WTC11 (cell line): ENCODE measurements around the gene MIPEP. TPM values are rescaled to one million over a fixed set of nuclear protein-coding genes. Genes with fewer than 3 reads are reported as not detected.

Experiments
- ATAC-seq: fragments of 200-7000 bp; cut with Tn5 transposase; 2 replicates; pipeline ENCODE4 v1.10.0; 2021; ENCODE audit warnings: mild to moderate bottlenecking, moderate library complexity
- CTCF ChIA-PET: fragments of 300-600 bp; sonication (Branson Sonifier 250); formaldehyde crosslinking; loops from one replicate; lab custom pipeline; 2021; ENCODE audit warnings: antibody characterized with exemption; lab: Charles Lee
- POLR2A ChIA-PET: fragments of 350-600 bp; sonication (Branson Sonifier 250); formaldehyde crosslinking; loops from one replicate; lab custom pipeline; 2021; ENCODE audit warnings: antibody characterized with exemption; lab: Charles Lee
- DNase-seq: peaks from one replicate; pipeline ENCODE4 v3.0.0; 2021; ENCODE audit warnings: low spot score
- H3K27ac Mint-ChIP-seq: 2 replicates; pipeline ENCODE4 v1.8.0; 2021; ENCODE audit warnings: mixed read lengths
- H3K27me3 Mint-ChIP-seq: 2 replicates; pipeline ENCODE4 v1.8.0; 2021; ENCODE audit warnings: low read depth, mild to moderate bottlenecking, moderate library complexity, mixed read lengths
- H3K36me3 Mint-ChIP-seq: 2 replicates; pipeline ENCODE4 v1.8.0; 2021; ENCODE audit warnings: mixed read lengths
- H3K4me1 Mint-ChIP-seq: 2 replicates; pipeline ENCODE4 v1.8.0; 2022; ENCODE audit warnings: mixed read lengths
- H3K4me3 Mint-ChIP-seq: 2 replicates; pipeline ENCODE4 v1.8.0; 2021; ENCODE audit warnings: mild to moderate bottlenecking, moderate library complexity, mixed read lengths
- H3K9me3 Mint-ChIP-seq: 2 replicates; pipeline ENCODE4 v1.8.0; 2021; ENCODE audit warnings: mixed read lengths
- GTF2I ChIP-seq: fragments of 250-450 bp; sonication (Bioruptor Pico); conservative IDR thresholded peaks from 2 replicates; pipeline ENCODE4 v1.4.0; 2021; ENCODE audit warnings: mild to moderate bottlenecking
- JAZF1 ChIP-seq: fragments of 250-450 bp; sonication (Bioruptor Pico); IDR thresholded peaks from 2 replicates; pipeline ENCODE4 v1.9.0; 2021; ENCODE audit warnings: moderate library complexity, mild to moderate bottlenecking, inconsistent platforms
- NFATC4 ChIP-seq: fragments of 250-450 bp; sonication (Bioruptor Pico); IDR thresholded peaks from 2 replicates; pipeline ENCODE4 v1.9.0; 2021; ENCODE audit warnings: mild to moderate bottlenecking
- NFYB ChIP-seq: sonication (generic); formaldehyde crosslinking; conservative IDR thresholded peaks from 2 replicates; pipeline ENCODE4 v1.8.0; 2022; ENCODE audit warnings: low read depth, missing genetic modification reagents
- NR3C1 ChIP-seq: sonication (generic); formaldehyde crosslinking; conservative IDR thresholded peaks from 2 replicates; pipeline ENCODE4 v1.8.1; 2023; ENCODE audit warnings: low read depth, mild to moderate bottlenecking, missing genetic modification reagents
- PRRX2 ChIP-seq: fragments of 250-450 bp; sonication (Bioruptor Pico); IDR thresholded peaks from 2 replicates; pipeline ENCODE4 v1.8.0; 2021; ENCODE audit warnings: mild to moderate bottlenecking
- total RNA-seq: library from RNA; stranded (reverse); gene quantifications from 3 replicates; pipeline ENCODE4 v1.2.3, GENCODE V29; 2021
- TF ChIP-seq, protein P1 (sequence below): sonication (generic); formaldehyde crosslinking; IDR thresholded peaks from 2 replicates; pipeline ENCODE4 v1.8.1; 2022; ENCODE audit warnings: mild to moderate bottlenecking, moderate library complexity, missing genetic modification reagents
- TF ChIP-seq, protein P2 (sequence below): fragments of 250-450 bp; sonication (Bioruptor Pico); conservative IDR thresholded peaks from 2 replicates; pipeline ENCODE4 v1.9.0; 2021; ENCODE audit warnings: mild to moderate bottlenecking
- TF ChIP-seq, protein P3 (sequence below): fragments of 250-450 bp; sonication (Bioruptor Pico); IDR thresholded peaks from 2 replicates; pipeline ENCODE4 v1.9.0; 2021; ENCODE audit warnings: moderate library complexity, mild to moderate bottlenecking, inconsistent platforms, borderline replicate concordance
- TF ChIP-seq, protein P4 (sequence below): sonication (generic); formaldehyde crosslinking; IDR thresholded peaks from 2 replicates; pipeline ENCODE4 v1.8.1; 2022; ENCODE audit warnings: low read depth, mild to moderate bottlenecking, moderate library complexity, missing genetic modification reagents, borderline replicate concordance
- TF ChIP-seq, protein P5 (sequence below): fragments of 200-600 bp; IDR thresholded peaks from 2 replicates; pipeline ENCODE4 v1.8.0; 2022; ENCODE audit warnings: antibody characterized with exemption
- TF ChIP-seq, protein P6 (sequence below): sonication (generic); formaldehyde crosslinking; IDR thresholded peaks from 2 replicates; pipeline ENCODE4 v1.8.0; 2022; ENCODE audit warnings: mild to moderate bottlenecking, missing genetic modification reagents
- TF ChIP-seq, protein P7 (sequence below): sonication (generic); formaldehyde crosslinking; IDR thresholded peaks from 2 replicates; pipeline ENCODE4 v1.8.0; 2023; ENCODE audit warnings: missing genetic modification reagents, mild to moderate bottlenecking, borderline replicate concordance
- TF ChIP-seq, protein P8 (sequence below): sonication (generic); formaldehyde crosslinking; IDR thresholded peaks from 2 replicates; pipeline ENCODE4 v1.8.1; 2023; ENCODE audit warnings: mild to moderate bottlenecking, missing genetic modification reagents, borderline replicate concordance

MIPEP gene
- total RNA-seq, 1 experiment from 2014 or later: 30.5 TPM

DNA sequence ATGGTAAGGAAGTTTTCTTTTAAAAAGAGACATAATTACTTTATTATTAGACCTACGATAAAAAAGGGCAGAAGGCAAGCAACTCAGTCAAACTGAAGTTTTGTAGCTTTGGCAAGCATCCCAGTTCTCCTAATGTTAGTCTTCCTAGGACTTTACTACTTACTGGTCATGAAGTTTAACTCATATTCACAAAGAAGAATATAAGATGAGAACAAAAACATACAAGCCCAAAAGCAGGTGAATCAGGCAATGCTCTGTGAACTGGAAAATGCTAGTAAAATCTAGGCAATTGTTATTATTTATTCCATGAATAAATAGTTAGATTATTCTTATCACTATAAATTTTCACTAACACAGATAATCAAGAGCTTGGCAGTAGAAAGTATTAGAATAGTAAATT lies 85.0 kb downstream of the MIPEP start (continued):
- TF ChIP-seq, protein P1, sequence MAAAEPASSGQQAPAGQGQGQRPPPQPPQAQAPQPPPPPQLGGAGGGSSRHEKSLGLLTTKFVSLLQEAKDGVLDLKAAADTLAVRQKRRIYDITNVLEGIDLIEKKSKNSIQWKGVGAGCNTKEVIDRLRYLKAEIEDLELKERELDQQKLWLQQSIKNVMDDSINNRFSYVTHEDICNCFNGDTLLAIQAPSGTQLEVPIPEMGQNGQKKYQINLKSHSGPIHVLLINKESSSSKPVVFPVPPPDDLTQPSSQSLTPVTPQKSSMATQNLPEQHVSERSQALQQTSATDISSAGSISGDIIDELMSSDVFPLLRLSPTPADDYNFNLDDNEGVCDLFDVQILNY: no peak
- TF ChIP-seq PRRX2 (CRISPR knock-in tag): no peak

DNA sequence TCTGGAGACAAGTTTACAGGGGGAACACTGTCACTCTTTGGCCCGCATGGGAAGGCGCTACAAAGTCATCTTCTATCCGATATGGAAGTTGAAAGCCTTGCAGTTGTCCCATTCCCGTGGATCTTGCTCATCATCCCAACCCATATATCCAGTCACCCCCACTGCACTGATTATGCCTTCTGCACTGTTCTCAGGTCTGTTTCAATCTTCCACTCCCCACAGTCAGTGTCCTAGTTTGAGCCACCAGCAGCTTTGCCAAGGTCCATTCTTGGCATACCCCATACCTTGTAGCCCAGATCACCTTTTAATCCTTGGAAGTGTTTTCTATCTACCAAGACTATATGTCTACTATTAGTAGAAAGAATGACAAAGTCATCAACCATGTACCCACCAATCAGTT lies 88.1 kb downstream of the MIPEP start:
- H3K27ac Mint-ChIP-seq: no peak overlapping the region
- DNase-seq: no peak
- ChIA-PET POLR2A (no interaction called here), CTCF (no interaction called here)
- H3K36me3 Mint-ChIP-seq: peaks cover 39% of the 10 kb centered on the region
- no peak overlapping the region for H3K4me3 Mint-ChIP-seq
- no peak for ATAC-seq
- TF ChIP-seq, protein P2, sequence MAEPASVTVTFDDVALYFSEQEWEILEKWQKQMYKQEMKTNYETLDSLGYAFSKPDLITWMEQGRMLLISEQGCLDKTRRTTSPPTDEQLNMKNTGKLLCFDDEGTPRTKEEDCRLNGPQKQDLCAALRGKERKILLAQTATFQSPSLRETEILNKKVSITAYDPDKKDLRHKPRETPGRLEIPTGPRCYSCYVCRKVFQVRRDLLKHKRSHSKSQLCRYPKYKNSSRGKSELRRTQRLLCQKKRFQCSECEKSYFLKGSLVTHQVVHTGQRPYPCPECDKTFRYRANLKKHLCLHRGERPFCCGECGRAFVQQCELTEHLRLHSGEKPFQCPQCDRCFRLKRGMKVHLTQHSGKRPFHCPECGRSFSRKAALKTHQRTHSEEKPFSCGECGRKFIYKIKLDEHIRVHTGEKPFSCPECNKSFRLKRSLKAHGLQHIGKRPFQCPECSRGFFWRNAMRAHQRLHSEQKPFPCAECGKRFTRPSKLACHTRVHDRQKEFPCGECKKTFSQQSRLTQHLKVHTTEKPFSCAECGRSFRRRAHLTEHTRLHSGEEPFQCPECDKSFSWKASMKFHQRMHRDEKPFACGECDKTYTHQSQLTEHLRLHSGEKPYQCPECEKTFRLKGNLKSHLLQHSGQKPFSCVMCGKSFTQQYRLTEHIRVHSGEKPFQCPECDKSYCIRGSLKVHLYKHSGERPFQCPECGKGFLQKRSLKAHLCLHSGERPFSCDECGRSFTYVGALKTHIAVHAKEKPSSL (CRISPR knock-in tag): no peak
- TF ChIP-seq, protein P3, sequence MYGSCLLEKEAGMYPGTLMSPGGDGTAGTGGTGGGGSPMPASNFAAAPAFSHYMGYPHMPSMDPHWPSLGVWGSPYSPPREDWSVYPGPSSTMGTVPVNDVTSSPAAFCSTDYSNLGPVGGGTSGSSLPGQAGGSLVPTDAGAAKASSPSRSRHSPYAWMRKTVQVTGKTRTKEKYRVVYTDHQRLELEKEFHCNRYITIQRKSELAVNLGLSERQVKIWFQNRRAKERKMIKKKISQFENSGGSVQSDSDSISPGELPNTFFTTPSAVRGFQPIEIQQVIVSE: no peak
- TF ChIP-seq, protein P4, sequence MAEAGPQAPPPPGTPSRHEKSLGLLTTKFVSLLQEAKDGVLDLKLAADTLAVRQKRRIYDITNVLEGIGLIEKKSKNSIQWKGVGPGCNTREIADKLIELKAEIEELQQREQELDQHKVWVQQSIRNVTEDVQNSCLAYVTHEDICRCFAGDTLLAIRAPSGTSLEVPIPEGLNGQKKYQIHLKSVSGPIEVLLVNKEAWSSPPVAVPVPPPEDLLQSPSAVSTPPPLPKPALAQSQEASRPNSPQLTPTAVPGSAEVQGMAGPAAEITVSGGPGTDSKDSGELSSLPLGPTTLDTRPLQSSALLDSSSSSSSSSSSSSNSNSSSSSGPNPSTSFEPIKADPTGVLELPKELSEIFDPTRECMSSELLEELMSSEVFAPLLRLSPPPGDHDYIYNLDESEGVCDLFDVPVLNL (CRISPR knock-in tag): no peak
- TF ChIP-seq, protein P5, sequence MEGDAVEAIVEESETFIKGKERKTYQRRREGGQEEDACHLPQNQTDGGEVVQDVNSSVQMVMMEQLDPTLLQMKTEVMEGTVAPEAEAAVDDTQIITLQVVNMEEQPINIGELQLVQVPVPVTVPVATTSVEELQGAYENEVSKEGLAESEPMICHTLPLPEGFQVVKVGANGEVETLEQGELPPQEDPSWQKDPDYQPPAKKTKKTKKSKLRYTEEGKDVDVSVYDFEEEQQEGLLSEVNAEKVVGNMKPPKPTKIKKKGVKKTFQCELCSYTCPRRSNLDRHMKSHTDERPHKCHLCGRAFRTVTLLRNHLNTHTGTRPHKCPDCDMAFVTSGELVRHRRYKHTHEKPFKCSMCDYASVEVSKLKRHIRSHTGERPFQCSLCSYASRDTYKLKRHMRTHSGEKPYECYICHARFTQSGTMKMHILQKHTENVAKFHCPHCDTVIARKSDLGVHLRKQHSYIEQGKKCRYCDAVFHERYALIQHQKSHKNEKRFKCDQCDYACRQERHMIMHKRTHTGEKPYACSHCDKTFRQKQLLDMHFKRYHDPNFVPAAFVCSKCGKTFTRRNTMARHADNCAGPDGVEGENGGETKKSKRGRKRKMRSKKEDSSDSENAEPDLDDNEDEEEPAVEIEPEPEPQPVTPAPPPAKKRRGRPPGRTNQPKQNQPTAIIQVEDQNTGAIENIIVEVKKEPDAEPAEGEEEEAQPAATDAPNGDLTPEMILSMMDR: no peak
- TF ChIP-seq, all 79 proteins: peak for 0
- H3K27me3 Mint-ChIP-seq: no peaks in the 10 kb centered on the region; the same call in 1 of the 2 replicates
- H3K4me1 Mint-ChIP-seq: no peaks in the 10 kb centered on the region
- H3K9me3 Mint-ChIP-seq: peaks cover 32% of the 10 kb centered on the region

DNA sequence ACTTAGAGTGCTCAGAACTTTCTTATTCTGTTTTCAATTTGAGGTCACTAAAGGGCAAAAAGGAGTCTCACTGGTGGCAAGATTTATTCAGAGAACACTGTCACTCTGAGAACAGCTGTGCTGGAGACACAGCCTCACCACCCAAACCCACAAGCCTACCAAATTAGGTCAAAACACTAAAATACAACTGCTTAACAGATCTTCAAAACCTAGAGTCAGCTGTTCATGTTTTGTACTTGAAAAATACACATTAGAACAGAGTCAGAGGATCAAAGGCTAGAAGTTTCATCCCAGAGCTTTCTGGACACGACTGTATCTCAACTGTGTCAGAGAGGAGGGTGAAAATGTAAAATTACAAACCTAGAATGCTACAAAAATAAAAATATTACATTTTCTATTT lies 89.3 kb downstream of the MIPEP start:
- POLR2A ChIA-PET: no interaction called here
- Mint-ChIP-seq H3K27me3 (no peaks in the 10 kb centered on the region; the same call in 1 of the 2 replicates), H3K9me3 (peaks cover 32% of the 10 kb centered on the region), H3K27ac (no peak overlapping the region), H3K36me3 (peaks cover 41% of the 10 kb centered on the region), H3K4me3 (no peak overlapping the region), H3K4me1 (peaks cover 5% of the 10 kb centered on the region)
- CTCF ChIA-PET: no interaction called here
- DNase-seq: no peak
- no peak for ATAC-seq
- TF ChIP-seq, protein P6, sequence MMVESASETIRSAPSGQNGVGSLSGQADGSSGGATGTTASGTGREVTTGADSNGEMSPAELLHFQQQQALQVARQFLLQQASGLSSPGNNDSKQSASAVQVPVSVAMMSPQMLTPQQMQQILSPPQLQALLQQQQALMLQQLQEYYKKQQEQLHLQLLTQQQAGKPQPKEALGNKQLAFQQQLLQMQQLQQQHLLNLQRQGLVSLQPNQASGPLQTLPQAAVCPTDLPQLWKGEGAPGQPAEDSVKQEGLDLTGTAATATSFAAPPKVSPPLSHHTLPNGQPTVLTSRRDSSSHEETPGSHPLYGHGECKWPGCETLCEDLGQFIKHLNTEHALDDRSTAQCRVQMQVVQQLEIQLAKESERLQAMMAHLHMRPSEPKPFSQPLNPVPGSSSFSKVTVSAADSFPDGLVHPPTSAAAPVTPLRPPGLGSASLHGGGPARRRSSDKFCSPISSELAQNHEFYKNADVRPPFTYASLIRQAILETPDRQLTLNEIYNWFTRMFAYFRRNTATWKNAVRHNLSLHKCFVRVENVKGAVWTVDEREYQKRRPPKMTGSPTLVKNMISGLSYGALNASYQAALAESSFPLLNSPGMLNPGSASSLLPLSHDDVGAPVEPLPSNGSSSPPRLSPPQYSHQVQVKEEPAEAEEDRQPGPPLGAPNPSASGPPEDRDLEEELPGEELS (CRISPR knock-in tag): no peak
- TF ChIP-seq JAZF1 (CRISPR knock-in tag) (no peak), NFYB (CRISPR knock-in tag) (no peak), NR3C1 (CRISPR knock-in tag) (no peak), NFATC4 (CRISPR knock-in tag) (no peak), GTF2I (CRISPR knock-in tag) (no peak)
- TF ChIP-seq, protein P7, sequence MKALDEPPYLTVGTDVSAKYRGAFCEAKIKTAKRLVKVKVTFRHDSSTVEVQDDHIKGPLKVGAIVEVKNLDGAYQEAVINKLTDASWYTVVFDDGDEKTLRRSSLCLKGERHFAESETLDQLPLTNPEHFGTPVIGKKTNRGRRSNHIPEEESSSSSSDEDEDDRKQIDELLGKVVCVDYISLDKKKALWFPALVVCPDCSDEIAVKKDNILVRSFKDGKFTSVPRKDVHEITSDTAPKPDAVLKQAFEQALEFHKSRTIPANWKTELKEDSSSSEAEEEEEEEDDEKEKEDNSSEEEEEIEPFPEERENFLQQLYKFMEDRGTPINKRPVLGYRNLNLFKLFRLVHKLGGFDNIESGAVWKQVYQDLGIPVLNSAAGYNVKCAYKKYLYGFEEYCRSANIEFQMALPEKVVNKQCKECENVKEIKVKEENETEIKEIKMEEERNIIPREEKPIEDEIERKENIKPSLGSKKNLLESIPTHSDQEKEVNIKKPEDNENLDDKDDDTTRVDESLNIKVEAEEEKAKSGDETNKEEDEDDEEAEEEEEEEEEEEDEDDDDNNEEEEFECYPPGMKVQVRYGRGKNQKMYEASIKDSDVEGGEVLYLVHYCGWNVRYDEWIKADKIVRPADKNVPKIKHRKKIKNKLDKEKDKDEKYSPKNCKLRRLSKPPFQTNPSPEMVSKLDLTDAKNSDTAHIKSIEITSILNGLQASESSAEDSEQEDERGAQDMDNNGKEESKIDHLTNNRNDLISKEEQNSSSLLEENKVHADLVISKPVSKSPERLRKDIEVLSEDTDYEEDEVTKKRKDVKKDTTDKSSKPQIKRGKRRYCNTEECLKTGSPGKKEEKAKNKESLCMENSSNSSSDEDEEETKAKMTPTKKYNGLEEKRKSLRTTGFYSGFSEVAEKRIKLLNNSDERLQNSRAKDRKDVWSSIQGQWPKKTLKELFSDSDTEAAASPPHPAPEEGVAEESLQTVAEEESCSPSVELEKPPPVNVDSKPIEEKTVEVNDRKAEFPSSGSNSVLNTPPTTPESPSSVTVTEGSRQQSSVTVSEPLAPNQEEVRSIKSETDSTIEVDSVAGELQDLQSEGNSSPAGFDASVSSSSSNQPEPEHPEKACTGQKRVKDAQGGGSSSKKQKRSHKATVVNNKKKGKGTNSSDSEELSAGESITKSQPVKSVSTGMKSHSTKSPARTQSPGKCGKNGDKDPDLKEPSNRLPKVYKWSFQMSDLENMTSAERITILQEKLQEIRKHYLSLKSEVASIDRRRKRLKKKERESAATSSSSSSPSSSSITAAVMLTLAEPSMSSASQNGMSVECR (CRISPR knock-in tag): no peak
- TF ChIP-seq, protein P8, sequence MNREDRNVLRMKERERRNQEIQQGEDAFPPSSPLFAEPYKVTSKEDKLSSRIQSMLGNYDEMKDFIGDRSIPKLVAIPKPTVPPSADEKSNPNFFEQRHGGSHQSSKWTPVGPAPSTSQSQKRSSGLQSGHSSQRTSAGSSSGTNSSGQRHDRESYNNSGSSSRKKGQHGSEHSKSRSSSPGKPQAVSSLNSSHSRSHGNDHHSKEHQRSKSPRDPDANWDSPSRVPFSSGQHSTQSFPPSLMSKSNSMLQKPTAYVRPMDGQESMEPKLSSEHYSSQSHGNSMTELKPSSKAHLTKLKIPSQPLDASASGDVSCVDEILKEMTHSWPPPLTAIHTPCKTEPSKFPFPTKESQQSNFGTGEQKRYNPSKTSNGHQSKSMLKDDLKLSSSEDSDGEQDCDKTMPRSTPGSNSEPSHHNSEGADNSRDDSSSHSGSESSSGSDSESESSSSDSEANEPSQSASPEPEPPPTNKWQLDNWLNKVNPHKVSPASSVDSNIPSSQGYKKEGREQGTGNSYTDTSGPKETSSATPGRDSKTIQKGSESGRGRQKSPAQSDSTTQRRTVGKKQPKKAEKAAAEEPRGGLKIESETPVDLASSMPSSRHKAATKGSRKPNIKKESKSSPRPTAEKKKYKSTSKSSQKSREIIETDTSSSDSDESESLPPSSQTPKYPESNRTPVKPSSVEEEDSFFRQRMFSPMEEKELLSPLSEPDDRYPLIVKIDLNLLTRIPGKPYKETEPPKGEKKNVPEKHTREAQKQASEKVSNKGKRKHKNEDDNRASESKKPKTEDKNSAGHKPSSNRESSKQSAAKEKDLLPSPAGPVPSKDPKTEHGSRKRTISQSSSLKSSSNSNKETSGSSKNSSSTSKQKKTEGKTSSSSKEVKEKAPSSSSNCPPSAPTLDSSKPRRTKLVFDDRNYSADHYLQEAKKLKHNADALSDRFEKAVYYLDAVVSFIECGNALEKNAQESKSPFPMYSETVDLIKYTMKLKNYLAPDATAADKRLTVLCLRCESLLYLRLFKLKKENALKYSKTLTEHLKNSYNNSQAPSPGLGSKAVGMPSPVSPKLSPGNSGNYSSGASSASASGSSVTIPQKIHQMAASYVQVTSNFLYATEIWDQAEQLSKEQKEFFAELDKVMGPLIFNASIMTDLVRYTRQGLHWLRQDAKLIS (CRISPR knock-in tag): no peak
